HG03175 (cell line): ENCODE measurements around the gene TRIM9.

Experiments used
- ATAC-seq: cut with Tn5 transposase; IDR thresholded peaks from one replicate; pipeline ENCODE4 v1.9.1; 2021; ENCODE audit warnings: mild to moderate bottlenecking, moderate library complexity; ENCODE audit not compliant: unreplicated experiment

Gene TRIM9

GRCh38 chr14:51059032-51059431, 35.9 kb downstream of the TRIM9 start:
- no peak for ATAC-seq

- no peak for ATAC-seq
These were observed 36.5 kb downstream of the TRIM9 start for GRCh38 chr14:51058382-51058781.

- no peak for ATAC-seq
These were observed 38.5 kb downstream of the TRIM9 start for GRCh38 chr14:51056421-51056820.

DNA sequence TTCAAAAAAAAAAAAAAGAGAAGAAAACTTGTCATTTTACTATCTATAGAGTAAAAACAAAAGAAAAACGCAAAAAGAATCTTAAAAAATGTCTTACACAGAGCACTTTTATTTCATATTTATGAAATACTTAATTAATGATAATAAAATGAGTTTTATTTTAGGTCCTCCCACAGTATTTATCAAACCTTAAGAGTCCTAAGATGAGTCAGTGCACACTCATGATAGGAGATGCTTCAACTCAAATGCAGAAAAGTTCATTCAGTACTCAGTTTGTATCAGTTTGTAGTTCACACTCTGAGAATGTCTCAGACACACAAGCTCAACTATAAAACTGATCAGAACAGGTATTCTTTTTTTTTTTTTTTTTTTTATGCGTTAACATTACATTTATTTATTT, 41.7 kb downstream of the TRIM9 start:
- no peak for ATAC-seq

DNA sequence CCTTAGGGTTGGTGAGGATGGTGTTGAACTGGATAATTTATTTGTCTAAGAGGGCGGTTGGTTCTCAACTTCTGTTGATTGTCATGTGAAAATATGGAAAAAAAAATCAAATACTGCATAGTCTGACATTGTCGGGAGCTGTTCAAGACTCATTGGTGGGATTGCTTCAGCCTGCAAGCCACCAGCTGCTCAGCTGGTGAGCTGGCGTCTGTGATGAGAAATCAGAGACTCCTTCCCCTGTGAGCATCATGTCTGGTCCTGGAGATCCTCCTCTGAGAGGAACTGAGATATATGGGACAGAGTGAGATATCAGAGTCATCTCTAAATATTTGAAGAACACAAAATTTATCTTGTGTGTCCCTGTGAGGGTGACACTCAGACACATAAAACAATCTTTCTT, 49.9 kb downstream of the TRIM9 start:
- no peak for ATAC-seq

DNA sequence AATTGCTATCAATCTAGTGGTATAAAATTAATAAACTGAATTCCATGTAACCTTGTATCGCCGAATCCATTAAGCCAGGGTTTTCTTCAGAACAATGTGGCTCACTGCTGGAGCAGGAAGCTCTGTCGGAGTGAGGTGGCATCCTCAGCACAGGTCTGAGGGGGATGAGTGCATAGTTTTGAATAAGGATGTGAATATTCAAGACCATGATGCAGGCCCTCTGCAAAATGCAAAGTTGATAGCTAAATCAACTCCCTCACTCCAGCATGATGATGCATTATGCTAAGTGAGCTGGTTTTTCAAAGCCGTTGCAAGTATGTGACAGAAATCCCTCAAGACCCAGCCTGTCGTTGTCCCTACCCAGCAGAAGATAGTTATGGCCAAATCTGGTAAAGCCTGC, 53.0 kb downstream of the TRIM9 start:
- ATAC-seq = no peak

DNA sequence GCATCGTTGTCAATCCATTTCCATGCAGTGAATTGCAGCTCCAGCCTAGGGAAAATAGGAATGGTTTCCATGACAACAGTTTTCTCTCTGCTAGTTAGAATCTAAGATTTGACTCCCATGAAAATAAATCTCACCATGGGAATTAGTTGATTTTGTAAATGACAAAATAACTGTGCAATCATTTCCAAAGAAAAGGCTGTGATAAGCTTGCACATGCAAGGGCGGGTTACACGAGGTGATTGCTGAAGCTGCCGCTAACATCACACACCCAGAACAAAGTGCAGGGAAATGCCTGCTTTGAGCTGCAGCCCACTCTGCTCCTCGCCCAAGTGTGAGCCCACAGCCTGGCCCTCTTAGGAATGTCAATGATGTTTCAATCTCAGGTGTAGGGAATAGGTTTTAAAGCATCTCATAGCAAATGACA, 53.8 kb downstream of the TRIM9 start:
- ATAC-seq = no peak

GRCh38 chr14:51039252-51039651, 55.7 kb downstream of the TRIM9 start:
- ATAC-seq = no peak

GRCh38 chr14:51035611-51036192, 59.2 kb downstream of the TRIM9 start:
- no peak for ATAC-seq

GRCh38 chr14:51028851-51029754, 65.8 kb downstream of the TRIM9 start:
- no peak for ATAC-seq

- ATAC-seq = no peak
These were observed 66.5 kb downstream of the TRIM9 start for GRCh38 chr14:51028361-51028760.

DNA sequence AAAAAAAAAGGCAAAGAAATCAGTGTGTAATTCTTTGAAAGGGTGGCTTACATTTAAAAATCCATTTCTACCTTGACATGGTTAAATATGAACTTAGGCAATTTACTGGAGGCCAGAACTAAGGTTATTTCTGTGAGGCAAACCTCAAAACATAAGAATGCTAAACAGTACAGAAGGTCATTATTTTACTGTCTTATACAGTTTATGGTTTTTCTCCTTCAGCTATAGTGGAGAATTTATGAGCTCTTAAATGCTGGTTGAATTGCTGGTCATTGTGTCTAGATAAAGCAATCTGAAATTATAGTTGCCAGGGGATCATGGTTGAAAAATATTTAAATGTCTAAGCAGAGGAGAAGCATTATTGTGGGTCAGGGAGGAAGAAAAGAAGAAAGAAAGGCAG, 70.5 kb downstream of the TRIM9 start:
- no peak for ATAC-seq

DNA sequence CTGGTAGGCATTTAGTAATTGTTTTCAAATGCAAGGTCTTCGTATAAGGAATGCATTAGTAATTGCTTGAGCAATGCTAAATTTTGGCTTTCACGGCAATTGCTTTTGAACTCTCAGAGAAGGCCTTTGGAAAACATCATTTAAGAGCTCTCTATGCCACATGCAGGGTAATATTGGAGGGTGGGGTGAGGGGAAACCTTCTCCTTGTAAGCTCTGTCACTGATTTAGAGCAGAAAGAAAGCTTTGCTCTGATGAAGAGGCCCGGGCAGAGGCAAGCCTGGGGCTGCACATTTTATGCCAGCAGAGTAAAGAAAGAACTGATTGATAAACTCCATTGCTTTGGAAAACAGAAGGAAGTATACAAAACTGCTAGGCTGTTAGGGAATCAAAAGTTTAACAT, 70.9 kb downstream of the TRIM9 start:
- no peak for ATAC-seq

- no peak for ATAC-seq
These were observed 72.1 kb downstream of the TRIM9 start for GRCh38 chr14:51022769-51023168.

- ATAC-seq = no peak
These were observed 74.7 kb downstream of the TRIM9 start for GRCh38 chr14:51020024-51020710.

DNA sequence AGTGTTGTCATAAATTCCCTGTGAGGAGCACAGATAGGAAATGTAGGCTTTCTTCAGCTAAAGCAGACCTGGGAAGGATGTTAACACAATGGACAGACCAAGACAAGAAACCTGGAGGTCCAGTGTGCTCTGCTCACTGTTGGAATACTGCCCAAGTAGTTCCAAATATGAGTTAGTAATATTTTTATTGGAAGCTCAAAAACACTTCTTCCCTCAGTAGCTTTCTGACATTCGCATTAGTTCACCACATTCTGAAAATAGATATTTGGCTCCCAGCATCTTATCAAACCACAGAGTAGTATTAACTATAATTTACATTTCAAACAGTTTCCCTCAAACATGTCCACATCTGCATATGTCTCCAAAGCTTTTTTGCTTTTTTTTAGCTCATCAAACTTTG, 75.8 kb downstream of the TRIM9 start:
- ATAC-seq = no peak

DNA sequence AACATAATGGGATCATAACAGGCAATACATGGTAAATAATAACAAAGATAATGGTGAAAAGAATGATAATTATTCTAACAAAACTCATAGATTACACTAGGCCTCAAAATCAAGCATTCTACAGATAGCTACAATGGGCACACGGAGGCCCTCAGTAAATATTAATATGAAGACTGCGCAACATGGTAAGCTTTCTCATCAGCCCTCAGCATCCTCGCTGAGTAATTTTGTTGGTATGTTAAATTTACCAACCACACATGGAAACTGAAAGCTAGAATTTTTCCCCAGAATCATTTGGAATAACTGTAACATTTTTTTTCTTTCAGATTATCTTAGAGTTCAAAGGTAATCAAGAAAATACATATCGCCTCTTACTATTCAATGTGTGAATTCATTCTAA, 76.4 kb downstream of the TRIM9 start:
- ATAC-seq = no peak

DNA sequence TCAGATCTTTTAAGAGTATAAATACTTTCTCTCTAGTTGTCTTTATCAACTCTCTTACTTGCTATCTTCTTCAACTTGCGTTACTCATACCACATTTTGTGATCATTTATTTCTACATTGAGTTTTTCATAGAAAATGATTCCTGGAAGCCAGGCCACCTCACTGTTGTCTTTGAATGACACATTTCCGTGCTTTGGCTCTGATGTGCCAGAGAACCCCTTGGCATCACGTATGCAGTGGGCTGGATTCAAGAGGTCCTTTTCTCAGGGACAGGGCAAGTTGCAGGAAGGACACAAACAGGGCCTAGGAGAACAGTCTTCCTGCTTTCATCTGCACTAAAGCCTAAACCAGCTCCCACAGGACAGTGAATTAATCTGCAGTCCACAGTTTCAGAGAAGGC, 80.3 kb downstream of the TRIM9 start:
- ATAC-seq = no peak

GRCh38 chr14:51014086-51014485, 80.8 kb downstream of the TRIM9 start:
- ATAC-seq = no peak

- no peak for ATAC-seq
These were observed 82.8 kb downstream of the TRIM9 start for GRCh38 chr14:51012055-51012454.

- ATAC-seq = no peak
These were observed 86.5 kb downstream of the TRIM9 start for GRCh38 chr14:51008446-51008845.

- no peak for ATAC-seq
These were observed 88.1 kb downstream of the TRIM9 start for GRCh38 chr14:51006781-51007211.
